NB4 (cell line): ENCODE data around the gene INPP5F.

ENCODE experiments used
- DNase-seq: peaks from one replicate; pipeline ENCODE4 v3.0.0; 2010; ENCODE audit warnings: low read depth
- H3K4me3 ChIP-seq: one replicate; pipeline ENCODE4 v1.5.1; 2011; ENCODE audit warnings: mild to moderate bottlenecking, low read depth, low read length, moderate library complexity
- MYC ChIP-seq: IDR thresholded peaks from 2 replicates; pipeline ENCODE4 v1.6.1; 2011; ENCODE audit warnings: low read depth, low read length
- POLR2A ChIP-seq: IDR thresholded peaks from 2 replicates; pipeline ENCODE4 v1.6.1; 2011; ENCODE audit warnings: mild to moderate bottlenecking; ENCODE audit not compliant: insufficient read length; ENCODE audit errors: extremely low read depth
- TF ChIP-seq, protein P1 (sequence below): IDR thresholded peaks from one replicate; pipeline ENCODE4 v1.5.1; 2012; ENCODE audit warnings: low read depth, low read length
- TF ChIP-seq, protein P2 (sequence below): IDR thresholded peaks from 2 replicates; pipeline ENCODE4 v1.6.1; 2011; ENCODE audit warnings: low read depth, low read length

The INPP5F gene

DNA sequence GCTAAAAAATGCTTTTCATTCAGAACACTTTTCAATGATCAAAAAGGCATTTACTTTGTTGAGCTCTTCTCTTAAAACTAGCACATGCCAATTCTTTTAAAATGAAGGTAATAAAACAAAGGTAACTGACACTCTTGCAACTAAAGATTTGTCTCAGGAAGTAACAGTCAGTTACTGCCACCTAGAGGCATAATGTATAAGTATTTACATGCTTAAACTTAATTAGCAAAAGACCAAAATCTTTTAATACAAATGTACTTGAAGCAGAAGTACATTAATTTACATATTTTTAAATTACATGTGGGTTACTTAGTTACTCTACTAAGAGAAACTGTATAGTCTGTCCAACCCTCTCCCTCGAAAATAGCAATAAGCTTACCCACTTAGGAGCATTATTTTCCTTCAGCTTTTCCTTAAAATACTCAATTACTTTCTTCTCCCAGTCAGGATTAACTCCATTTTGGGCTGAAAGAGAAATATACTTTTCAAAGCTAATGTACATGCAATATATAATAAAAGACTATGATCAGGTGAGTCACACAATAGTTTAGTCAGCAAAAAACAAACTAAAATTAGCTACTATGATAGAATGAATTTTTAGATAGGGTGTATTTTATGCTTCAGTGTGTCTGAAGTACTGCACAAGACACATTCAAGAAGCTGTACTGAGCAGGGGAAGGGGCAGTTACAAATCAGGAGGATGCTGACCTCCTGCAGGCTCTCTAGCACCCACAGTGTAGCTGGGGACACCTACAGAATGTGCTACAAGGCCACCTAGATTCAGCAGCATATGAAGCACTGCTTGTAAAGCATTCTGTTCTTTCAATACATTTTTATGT is 133.8 kb downstream of the INPP5F start:
- TF ChIP-seq MYC (no peak), POLR2A (no peak)
- TF ChIP-seq, protein P1, sequence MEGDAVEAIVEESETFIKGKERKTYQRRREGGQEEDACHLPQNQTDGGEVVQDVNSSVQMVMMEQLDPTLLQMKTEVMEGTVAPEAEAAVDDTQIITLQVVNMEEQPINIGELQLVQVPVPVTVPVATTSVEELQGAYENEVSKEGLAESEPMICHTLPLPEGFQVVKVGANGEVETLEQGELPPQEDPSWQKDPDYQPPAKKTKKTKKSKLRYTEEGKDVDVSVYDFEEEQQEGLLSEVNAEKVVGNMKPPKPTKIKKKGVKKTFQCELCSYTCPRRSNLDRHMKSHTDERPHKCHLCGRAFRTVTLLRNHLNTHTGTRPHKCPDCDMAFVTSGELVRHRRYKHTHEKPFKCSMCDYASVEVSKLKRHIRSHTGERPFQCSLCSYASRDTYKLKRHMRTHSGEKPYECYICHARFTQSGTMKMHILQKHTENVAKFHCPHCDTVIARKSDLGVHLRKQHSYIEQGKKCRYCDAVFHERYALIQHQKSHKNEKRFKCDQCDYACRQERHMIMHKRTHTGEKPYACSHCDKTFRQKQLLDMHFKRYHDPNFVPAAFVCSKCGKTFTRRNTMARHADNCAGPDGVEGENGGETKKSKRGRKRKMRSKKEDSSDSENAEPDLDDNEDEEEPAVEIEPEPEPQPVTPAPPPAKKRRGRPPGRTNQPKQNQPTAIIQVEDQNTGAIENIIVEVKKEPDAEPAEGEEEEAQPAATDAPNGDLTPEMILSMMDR = peak; percentile 33
- TF ChIP-seq, protein P2, sequence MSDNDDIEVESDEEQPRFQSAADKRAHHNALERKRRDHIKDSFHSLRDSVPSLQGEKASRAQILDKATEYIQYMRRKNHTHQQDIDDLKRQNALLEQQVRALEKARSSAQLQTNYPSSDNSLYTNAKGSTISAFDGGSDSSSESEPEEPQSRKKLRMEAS = no peak
- peak; percentile 73 for DNase-seq
- no peak overlapping the region for H3K4me3 ChIP-seq

DNA sequence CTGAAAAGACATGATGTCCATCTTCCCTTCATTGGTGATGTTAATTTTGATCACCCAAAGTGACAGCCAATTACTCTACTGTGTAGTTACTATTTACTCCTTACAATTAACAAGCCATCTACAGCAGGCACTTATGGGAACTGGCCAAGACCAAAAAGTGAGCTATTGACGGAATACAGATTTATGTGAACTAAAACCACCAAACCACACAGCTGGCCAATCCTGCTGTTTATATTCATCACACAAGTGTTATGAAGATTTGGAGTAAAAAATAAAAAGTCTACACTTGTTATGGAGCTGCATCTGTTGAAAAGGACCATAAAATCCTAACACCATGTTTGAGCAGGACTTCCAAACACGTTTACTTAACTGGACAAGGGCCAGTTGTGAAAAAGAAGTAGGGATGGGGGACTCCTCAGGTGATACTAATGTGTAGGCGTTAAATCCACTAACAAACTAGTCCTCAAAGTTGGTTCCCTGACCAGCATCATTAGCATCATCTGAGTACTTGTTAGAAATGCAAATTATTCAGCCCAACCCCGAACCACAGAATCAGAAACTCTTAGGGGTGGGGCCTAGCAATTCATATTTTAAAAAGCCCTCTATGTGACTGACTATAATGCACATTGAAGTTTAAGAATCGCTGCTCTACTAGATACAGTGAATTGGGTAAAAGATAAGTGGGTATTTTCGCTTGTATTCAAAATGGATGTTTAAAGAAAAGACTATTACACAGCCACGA is 135.2 kb downstream of the INPP5F start:
- DNase-seq = no peak
- TF ChIP-seq, protein P2 = no peak
- TF ChIP-seq POLR2A = no peak
- TF ChIP-seq, protein P1 = no peak
- no peak for TF ChIP-seq MYC
- H3K4me3 ChIP-seq = no peak overlapping the region

DNA sequence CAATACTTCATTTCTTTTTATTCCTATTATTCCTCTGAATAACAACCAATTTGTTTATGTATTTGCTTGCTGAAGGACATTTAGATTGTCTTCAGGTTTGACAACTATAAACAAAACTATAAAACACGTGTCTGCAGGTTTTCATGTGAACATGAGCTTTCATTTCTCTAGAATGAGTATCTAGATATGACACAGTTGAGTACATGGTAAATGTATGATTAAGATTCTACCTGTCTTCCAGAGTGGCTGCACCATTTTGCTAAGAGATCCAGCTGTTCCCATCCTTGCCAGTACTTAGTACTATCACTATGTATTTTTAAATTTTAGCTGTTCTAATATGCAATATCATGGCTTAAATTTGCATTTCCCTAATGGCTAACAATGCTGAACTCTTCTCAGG is 136.7 kb downstream of the INPP5F start:
- H3K4me3 ChIP-seq = no peak overlapping the region
- no peak for DNase-seq
- TF ChIP-seq, protein P2 = no peak
- TF ChIP-seq MYC = no peak
- no peak for TF ChIP-seq POLR2A
- TF ChIP-seq, protein P1 = no peak

DNA sequence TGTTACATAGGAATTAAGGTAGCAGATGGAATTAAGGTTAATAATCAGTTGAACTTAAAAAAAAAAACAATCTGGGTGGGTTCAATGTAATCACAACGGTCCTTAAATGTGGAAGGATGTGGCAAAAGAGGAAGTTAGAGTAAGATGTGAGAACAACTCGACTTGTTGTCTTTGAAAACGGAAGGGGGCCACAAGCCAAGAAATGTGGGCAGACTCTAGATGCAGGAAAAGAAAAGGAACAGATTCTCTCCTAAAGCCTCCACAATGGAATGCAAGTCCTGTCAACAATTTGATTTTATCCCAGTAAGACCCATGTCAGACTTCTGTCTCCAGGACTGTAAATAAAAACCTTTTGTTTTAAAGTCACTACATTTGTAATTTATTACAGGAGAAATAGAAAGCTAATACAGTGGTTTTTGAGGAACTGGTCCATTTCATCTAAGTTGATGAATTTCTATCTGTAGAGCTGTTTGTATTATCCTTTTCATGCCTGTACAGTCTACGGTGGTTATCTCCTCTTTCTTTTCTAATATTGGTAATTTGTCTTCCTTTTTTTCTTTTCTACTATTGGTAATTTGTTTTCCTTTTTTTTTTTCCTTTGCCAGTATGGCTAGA is 138.2 kb downstream of the INPP5F start:
- TF ChIP-seq, protein P2 = no peak
- TF ChIP-seq, protein P1 = no peak
- TF ChIP-seq POLR2A (no peak), MYC (no peak)
- peak; percentile 32 for DNase-seq
- H3K4me3 ChIP-seq = no peak overlapping the region

DNA sequence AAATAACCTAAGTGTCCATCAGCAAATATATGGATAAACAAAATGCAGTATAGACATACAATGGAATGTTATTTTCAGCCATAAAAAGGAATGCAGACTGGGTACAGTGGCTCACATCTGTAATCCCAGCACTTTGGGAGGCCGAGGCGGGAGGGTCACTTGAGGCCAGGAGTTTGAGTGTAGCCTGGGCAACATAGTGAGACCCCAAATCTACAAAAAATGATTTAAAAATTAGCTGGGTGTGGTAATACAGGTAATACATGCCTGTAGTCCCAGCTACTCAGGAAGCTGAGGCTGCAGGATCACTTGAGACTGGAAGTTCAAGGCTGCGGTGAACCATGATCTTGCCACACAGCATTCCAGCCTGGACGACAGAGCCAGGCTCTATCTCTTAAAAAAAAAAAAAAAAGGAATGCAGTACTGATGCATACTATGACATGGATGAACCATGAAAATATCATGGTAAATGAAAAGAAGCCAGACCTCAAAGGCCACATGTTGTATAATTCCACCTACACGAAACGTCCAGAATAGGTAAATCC is 139.9 kb downstream of the INPP5F start:
- TF ChIP-seq, protein P2 = no peak
- TF ChIP-seq, protein P1 = no peak
- TF ChIP-seq MYC (no peak), POLR2A (no peak)
- DNase-seq = no peak
- H3K4me3 ChIP-seq = no peak overlapping the region
